GM13976 (cell line): ENCODE data around the gene FNIP2.

ENCODE experiments used
- DNase-seq: peaks from one replicate; pipeline ENCODE4 v3.0.0; 2012; ENCODE audit warnings: low spot score
- in situ Hi-C: fragments of 300-500 bp; cut with MboI; formaldehyde crosslinking; loops from one replicate; pipeline ENCODE4 v1.12.0; 2022; ENCODE audit warnings: low sequenced_read_pairs, mixed read lengths, inconsistent platforms; ENCODE audit not compliant: unreplicated experiment
- TF ChIP-seq, protein P1 (sequence below): IDR thresholded peaks from 2 replicates; pipeline ENCODE4 v1.5.1; 2012; ENCODE audit warnings: borderline replicate concordance, mild to moderate bottlenecking; ENCODE audit not compliant: insufficient read depth; ENCODE audit errors: extremely low read depth, missing control alignments, control extremely low read depth

The FNIP2 gene

DNA sequence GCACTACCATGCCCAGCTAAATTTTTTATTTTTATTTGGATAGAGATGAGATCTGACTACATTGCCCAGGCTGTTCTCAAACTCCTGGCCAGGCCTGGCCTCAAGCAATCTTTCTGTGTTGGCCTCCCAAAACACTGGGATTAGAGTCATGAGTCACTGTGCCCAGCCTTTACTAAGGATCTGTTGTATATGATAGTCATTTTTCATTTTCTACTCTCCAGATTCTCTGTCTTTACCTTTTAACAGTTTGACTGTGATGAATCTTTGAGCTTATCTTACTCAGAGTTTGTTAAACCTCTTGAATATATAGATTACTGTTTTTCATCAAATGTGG is 161.8 kb downstream of the FNIP2 start:
- DNase-seq, result no peak
- TF ChIP-seq, protein P1, sequence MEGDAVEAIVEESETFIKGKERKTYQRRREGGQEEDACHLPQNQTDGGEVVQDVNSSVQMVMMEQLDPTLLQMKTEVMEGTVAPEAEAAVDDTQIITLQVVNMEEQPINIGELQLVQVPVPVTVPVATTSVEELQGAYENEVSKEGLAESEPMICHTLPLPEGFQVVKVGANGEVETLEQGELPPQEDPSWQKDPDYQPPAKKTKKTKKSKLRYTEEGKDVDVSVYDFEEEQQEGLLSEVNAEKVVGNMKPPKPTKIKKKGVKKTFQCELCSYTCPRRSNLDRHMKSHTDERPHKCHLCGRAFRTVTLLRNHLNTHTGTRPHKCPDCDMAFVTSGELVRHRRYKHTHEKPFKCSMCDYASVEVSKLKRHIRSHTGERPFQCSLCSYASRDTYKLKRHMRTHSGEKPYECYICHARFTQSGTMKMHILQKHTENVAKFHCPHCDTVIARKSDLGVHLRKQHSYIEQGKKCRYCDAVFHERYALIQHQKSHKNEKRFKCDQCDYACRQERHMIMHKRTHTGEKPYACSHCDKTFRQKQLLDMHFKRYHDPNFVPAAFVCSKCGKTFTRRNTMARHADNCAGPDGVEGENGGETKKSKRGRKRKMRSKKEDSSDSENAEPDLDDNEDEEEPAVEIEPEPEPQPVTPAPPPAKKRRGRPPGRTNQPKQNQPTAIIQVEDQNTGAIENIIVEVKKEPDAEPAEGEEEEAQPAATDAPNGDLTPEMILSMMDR, result no peak
- in situ Hi-C loops, result no loop called here

DNA sequence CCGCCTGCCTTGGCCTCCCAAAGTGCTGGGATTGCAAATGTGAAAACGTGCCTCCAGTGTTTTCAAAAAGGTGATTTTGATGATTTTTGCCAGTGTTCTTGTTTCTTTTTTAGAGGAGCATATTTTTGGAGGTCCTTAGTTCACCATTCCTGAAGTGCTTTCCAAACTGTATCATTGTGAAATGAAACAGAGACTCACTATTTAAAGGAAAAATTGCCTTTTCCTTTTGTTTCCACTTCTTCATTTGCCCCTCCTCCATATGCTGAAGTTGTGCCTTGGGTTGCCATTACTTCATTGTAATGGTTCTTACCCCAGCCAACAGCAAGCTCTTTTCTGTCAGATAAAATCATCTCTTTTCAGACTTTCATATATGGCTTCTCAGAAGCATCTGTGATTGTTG is 164.4 kb downstream of the FNIP2 start:
- in situ Hi-C loops, result no loop called here
- TF ChIP-seq, protein P1, result no peak
- no peak for DNase-seq

DNA sequence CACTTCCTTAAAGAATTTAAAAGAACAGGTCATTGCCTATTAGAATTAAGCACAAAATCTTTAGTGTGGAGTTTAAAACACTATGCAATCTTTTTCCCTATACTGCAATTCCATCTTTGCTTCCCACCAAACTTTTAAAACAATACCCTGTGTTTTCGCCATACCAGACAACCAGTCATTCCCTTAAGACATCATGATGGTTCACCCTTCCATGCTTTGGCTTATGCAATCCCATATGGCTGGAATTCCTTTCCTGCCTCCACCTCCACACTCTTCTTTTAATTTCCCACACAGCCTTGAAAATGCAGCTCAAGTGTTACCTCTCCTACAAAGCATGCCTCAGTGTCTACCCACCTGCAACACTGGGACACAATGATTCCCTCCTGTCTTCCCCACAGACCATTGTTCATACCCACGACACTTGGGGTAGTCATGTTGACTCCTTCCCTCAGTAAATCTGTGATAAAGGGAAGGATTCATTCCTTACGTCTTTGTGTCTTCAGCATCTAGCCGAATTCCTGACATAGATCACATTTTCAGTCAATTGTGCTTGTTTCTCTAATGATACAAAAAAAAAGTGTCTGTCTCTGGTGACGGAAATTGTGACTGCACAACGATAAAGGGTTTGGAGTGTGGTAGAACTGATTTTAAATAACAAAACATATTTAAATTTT is 166.3 kb downstream of the FNIP2 start:
- no peak for DNase-seq
- TF ChIP-seq, protein P1, result no peak
- in situ Hi-C loops, result no loop called here

DNA sequence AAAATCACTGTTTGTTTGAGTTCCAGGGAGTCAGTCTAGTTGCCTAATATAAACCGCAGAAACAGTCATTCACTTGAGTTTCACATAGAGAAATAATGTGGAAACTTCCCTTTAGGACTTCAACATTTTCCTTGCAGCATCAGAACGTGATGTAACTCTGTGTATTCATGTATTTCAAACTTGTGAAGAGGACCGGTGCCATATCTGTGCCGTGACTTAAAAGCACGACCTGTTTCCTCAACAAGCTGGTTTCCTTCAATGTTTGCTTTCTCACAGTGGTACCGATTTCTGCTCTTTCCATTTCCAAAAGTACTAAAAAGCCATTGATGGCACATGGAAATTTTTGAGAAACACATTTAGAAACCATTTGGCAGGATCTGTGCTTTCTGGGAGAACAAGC is 167.4 kb downstream of the FNIP2 start:
- in situ Hi-C loops, result no loop called here
- TF ChIP-seq, protein P1, result no peak
- no peak for DNase-seq

DNA sequence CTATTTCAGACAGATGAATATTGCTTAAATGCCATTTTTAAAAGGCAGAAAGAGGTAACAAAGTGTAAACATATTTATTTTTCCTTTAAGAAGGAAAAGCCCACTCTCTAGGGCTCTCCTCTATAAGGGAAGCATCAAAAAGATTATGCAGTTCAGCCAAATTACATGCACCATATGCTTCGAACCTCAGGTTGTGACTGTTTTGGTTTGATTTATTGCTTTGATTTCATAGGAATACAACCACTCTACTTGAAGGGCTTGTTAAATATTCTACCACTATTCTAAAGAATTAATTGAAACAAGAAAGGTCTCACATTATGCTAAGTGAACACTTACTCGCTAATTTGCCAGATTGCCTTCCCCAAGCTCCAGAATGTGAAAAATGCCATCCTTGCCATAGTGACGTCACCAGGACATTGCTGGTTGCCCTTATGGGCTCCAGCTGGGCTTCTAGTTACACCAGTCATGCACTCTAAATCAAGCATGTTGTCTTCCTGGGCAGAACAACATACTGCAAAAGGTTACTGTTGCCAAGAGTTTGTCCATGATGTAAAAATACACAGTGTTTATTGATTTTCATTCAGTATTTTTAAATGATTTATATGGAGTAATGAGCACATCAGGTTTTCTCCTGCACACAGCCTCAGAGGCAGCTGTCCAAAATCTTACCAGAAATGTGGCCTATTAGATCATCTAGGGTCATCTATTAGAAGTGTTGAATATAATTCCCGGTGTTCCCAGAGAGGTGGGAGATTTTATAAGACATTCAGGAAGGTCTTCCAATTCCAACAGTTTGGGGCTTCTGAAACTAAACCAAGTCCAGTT is 169.6 kb downstream of the FNIP2 start:
- in situ Hi-C loops, result no loop called here
- DNase-seq, result no peak
- TF ChIP-seq, protein P1, result no peak

DNA sequence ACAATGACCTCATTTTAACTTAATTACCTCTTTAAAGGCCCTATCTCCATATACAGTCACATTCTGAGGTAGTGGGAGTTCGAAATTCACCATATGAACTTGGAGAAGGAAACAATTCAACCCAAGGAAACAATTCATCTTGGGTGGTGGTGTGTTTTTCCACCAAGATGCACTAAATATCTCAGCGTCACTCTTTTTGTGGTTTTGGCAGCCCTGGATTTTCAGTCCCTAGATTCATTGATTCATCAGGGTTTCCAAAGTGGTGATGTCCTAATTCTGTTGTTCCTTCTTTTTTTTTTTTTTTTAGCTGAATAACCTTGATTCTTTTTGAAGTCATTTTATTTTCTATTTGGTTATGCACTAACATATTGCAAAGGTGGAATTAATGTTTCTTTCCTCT is 171.4 kb downstream of the FNIP2 start:
- TF ChIP-seq, protein P1, result no peak
- in situ Hi-C loops, result no loop called here
- DNase-seq, result no peak
